WTC11 (cell line): ENCODE results near the gene GLT8D1. TPM values are rescaled to one million over a fixed set of nuclear protein-coding genes. Genes with fewer than 3 reads are reported as not detected.

Source experiments
- ATAC-seq: fragments of 200-7000 bp; cut with Tn5 transposase; 2 replicates; pipeline ENCODE4 v1.10.0; 2021; ENCODE audit warnings: mild to moderate bottlenecking, moderate library complexity
- CTCF ChIA-PET: fragments of 300-600 bp; sonication (Branson Sonifier 250); formaldehyde crosslinking; loops from one replicate; lab custom pipeline; 2021; ENCODE audit warnings: antibody characterized with exemption; lab: Charles Lee
- POLR2A ChIA-PET: fragments of 350-600 bp; sonication (Branson Sonifier 250); formaldehyde crosslinking; loops from one replicate; lab custom pipeline; 2021; ENCODE audit warnings: antibody characterized with exemption; lab: Charles Lee
- DNase-seq: peaks from one replicate; pipeline ENCODE4 v3.0.0; 2021; ENCODE audit warnings: low spot score
- H3K27ac Mint-ChIP-seq: 2 replicates; pipeline ENCODE4 v1.8.0; 2021; ENCODE audit warnings: mixed read lengths
- H3K27me3 Mint-ChIP-seq: 2 replicates; pipeline ENCODE4 v1.8.0; 2021; ENCODE audit warnings: low read depth, mild to moderate bottlenecking, moderate library complexity, mixed read lengths
- H3K36me3 Mint-ChIP-seq: 2 replicates; pipeline ENCODE4 v1.8.0; 2021; ENCODE audit warnings: mixed read lengths
- H3K4me1 Mint-ChIP-seq: 2 replicates; pipeline ENCODE4 v1.8.0; 2022; ENCODE audit warnings: mixed read lengths
- H3K4me3 Mint-ChIP-seq: 2 replicates; pipeline ENCODE4 v1.8.0; 2021; ENCODE audit warnings: mild to moderate bottlenecking, moderate library complexity, mixed read lengths
- H3K9me3 Mint-ChIP-seq: 2 replicates; pipeline ENCODE4 v1.8.0; 2021; ENCODE audit warnings: mixed read lengths
- CREB1 ChIP-seq: sonication (generic); formaldehyde crosslinking; IDR thresholded peaks from 2 replicates; pipeline ENCODE4 v1.8.0; 2023; ENCODE audit warnings: mild to moderate bottlenecking, missing genetic modification reagents
- E2F4 ChIP-seq: sonication (generic); formaldehyde crosslinking; IDR thresholded peaks from 2 replicates; pipeline ENCODE4 v1.8.1; 2022; ENCODE audit warnings: low read depth, mild to moderate bottlenecking, moderate library complexity, missing genetic modification reagents, borderline replicate concordance
- FOXP4 ChIP-seq: sonication (generic); formaldehyde crosslinking; IDR thresholded peaks from 2 replicates; pipeline ENCODE4 v1.8.0; 2022; ENCODE audit warnings: mild to moderate bottlenecking, missing genetic modification reagents
- HMGA2 ChIP-seq: fragments of 250-450 bp; sonication (Bioruptor Pico); IDR thresholded peaks from 2 replicates; pipeline ENCODE4 v1.4.0; 2021; ENCODE audit warnings: mild to moderate bottlenecking, moderate library complexity
- KAT7 ChIP-seq: sonication (generic); formaldehyde crosslinking; IDR thresholded peaks from 2 replicates; pipeline ENCODE4 v1.8.1; 2023; ENCODE audit warnings: missing genetic modification reagents, mild to moderate bottlenecking, borderline replicate concordance
- MLX ChIP-seq: sonication (generic); formaldehyde crosslinking; IDR thresholded peaks from 2 replicates; pipeline ENCODE4 v1.8.1; 2023; ENCODE audit warnings: mild to moderate bottlenecking, missing genetic modification reagents, moderate library complexity
- MXD4 ChIP-seq: fragments of 250-450 bp; sonication (Bioruptor Pico); IDR thresholded peaks from 2 replicates; pipeline ENCODE4 v1.8.0; 2021; ENCODE audit warnings: mild to moderate bottlenecking, moderate library complexity, borderline replicate concordance
- NR3C1 ChIP-seq: sonication (generic); formaldehyde crosslinking; conservative IDR thresholded peaks from 2 replicates; pipeline ENCODE4 v1.8.1; 2023; ENCODE audit warnings: low read depth, mild to moderate bottlenecking, missing genetic modification reagents
- RORB ChIP-seq: fragments of 250-450 bp; sonication (Bioruptor Pico); IDR thresholded peaks from 2 replicates; pipeline ENCODE4 v1.9.0; 2021; ENCODE audit warnings: mild to moderate bottlenecking
- TCF7 ChIP-seq: sonication (generic); formaldehyde crosslinking; IDR thresholded peaks from 2 replicates; pipeline ENCODE4 v1.8.0; 2022; ENCODE audit warnings: mild to moderate bottlenecking, low read depth, missing genetic modification reagents, moderate library complexity
- TEAD4 ChIP-seq: sonication (generic); formaldehyde crosslinking; IDR thresholded peaks from 2 replicates; pipeline ENCODE4 v1.8.0; 2022; ENCODE audit warnings: mild to moderate bottlenecking, missing genetic modification reagents
- USF2 ChIP-seq: sonication (generic); formaldehyde crosslinking; IDR thresholded peaks from 2 replicates; pipeline ENCODE4 v1.8.1; 2023; ENCODE audit warnings: mild to moderate bottlenecking, missing genetic modification reagents, moderate library complexity
- ZNF317 ChIP-seq: sonication (generic); formaldehyde crosslinking; IDR thresholded peaks from 2 replicates; pipeline ENCODE4 v1.8.1; 2023; ENCODE audit warnings: low read depth, mild to moderate bottlenecking, moderate library complexity, missing genetic modification reagents, borderline replicate concordance
- ZNF423 ChIP-seq: fragments of 250-450 bp; sonication (Bioruptor Pico); IDR thresholded peaks from 2 replicates; pipeline ENCODE4 v2.1.2; 2022; ENCODE audit warnings: mild to moderate bottlenecking, moderate library complexity
- total RNA-seq: library from RNA; stranded (reverse); gene quantifications from 3 replicates; pipeline ENCODE4 v1.2.3, GENCODE V29; 2021
- TF ChIP-seq, protein P1 (sequence below): sonication (generic); formaldehyde crosslinking; IDR thresholded peaks from 2 replicates; pipeline ENCODE4 v1.8.1; 2022; ENCODE audit warnings: missing genetic modification reagents, borderline replicate concordance

The GLT8D1 gene
- total RNA-seq, 1 experiment from 2014 or later = 41.2 TPM

DNA sequence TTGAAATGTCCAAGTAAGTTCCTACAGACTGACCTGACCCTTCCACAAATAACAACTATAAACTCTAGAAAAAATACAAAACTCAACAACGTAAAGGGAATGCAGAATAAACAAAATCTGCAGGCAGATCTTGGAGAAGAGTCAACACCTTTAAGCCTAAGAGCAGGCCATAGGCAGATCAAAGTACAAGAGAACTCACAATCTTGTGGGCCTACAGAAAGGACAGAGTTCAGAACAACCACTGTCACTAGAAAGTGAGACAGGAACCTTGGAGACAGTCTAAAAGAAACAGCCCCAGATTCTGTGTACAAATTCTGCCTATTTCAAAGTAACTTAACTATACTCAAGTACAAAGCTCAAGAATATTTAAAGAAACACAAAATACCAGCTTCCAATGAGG is 34.1 kb upstream of the GLT8D1 start:
- peaks cover 65% of the 10 kb centered on the region for H3K36me3 Mint-ChIP-seq
- no peak overlapping the region for H3K4me3 Mint-ChIP-seq
- no peaks in the 10 kb centered on the region for H3K4me1 Mint-ChIP-seq
- POLR2A ChIA-PET = no interaction called here
- no peak overlapping the region for H3K27ac Mint-ChIP-seq
- ATAC-seq = no peak
- TF ChIP-seq CREB1 (CRISPR knock-in tag) = no peak
- no peak for TF ChIP-seq FOXP4 (CRISPR knock-in tag)
- TF ChIP-seq MXD4 = no peak
- TF ChIP-seq, protein P1, sequence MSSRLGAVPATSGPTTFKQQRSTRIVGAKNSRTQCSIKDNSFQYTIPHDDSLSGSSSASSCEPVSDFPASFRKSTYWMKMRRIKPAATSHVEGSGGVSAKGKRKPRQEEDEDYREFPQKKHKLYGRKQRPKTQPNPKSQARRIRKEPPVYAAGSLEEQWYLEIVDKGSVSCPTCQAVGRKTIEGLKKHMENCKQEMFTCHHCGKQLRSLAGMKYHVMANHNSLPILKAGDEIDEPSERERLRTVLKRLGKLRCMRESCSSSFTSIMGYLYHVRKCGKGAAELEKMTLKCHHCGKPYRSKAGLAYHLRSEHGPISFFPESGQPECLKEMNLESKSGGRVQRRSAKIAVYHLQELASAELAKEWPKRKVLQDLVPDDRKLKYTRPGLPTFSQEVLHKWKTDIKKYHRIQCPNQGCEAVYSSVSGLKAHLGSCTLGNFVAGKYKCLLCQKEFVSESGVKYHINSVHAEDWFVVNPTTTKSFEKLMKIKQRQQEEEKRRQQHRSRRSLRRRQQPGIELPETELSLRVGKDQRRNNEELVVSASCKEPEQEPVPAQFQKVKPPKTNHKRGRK = no peak
- no peak for TF ChIP-seq TCF7 (CRISPR knock-in tag)
- TF ChIP-seq MLX (CRISPR knock-in tag) = no peak
- TF ChIP-seq, all 79 proteins: peak for 0
- Mint-ChIP-seq H3K27me3 (no peaks in the 10 kb centered on the region), H3K9me3 (no peaks in the 10 kb centered on the region)
- DNase-seq = no peak
- CTCF ChIA-PET = no interaction called here

- TF ChIP-seq, protein P1 = no peak
- TF ChIP-seq TEAD4 (CRISPR knock-in tag) (no peak), RORB (no peak), NR3C1 (CRISPR knock-in tag) (no peak), HMGA2 (CRISPR knock-in tag) (no peak), ZNF317 (CRISPR knock-in tag) (no peak), E2F4 (no peak), KAT7 (CRISPR knock-in tag) (no peak), USF2 (no peak), ZNF423 (CRISPR knock-in tag) (no peak)
- Mint-ChIP-seq H3K27ac (no peak overlapping the region), H3K4me1 (no peaks in the 10 kb centered on the region), H3K27me3 (no peaks in the 10 kb centered on the region), H3K36me3 (peaks cover 73% of the 10 kb centered on the region), H3K9me3 (peaks cover 16% of the 10 kb centered on the region), H3K4me3 (no peak overlapping the region)
- CTCF ChIA-PET = no interaction called here
- POLR2A ChIA-PET = no interaction called here
- DNase-seq = no peak
- ATAC-seq = no peak
Observed at GRCh38 chr3:52733256-52733891, 27.8 kb upstream of the GLT8D1 start.
